CD4-positive, alpha-beta T cell treated with Interleukin-4 for 4 hours (primary cell): Measurements from ENCODE around the gene SPRTN.

Experiments
- DNase-seq: peaks from one replicate; pipeline ENCODE4 v3.0.0-alpha.2; 2020

SPRTN gene

GRCh38 chr1:231383159-231383860, 45.2 kb downstream of the SPRTN start:
- DNase-seq, result no peak

DNA sequence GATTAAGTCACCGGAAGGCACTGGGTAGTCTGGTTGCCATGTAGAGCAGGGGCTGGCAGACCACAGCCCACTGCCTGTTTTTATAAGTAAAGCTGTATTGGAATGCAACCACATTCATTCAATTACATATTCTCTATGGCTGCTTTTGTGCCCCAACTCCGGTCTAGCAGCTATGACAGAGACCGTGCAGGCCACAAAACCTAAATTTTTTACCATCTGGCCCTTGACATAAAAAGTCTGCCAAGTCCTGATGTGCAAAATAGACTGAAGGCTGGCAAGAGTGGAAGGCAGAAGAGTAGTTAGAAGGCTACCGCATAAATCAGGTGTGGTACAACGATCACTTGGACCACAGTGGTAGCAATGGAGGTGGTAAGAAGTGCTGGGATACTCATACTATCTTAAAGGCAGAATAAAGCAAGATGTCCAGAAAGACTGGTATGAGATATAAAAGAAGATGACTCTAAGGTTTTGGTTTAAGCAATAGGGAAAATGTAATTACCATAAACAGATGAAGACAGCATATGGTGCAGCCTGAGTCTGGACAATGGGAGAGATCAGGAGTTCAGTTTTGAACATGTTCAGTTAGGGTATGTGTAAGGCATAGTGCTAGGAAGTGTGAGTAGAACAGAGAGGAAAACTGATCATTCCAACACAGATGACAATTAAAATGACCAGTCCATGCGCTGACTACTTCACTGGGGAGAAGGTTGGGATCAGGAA, 46.8 kb downstream of the SPRTN start:
- DNase-seq, result no peak

DNA sequence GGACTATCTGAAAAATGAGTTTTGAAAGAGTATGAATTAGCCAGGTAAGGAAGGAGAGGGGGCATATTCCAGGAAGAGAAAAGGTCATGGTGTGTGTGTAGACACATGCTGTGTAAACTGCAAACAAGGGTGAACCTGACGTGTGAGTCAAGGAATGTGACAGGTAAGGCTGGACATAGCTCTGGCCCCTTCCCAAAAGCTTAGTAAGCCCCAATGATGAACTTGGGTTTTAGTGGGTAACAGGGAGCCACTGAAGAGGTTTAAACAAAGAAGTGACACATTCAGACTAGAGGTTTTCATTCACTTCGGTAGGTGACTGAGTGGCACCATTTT, 47.3 kb downstream of the SPRTN start:
- no peak for DNase-seq

GRCh38 chr1:231386466-231386865, 48.4 kb downstream of the SPRTN start:
- DNase-seq, result no peak

GRCh38 chr1:231387770-231388669, 49.9 kb downstream of the SPRTN start:
- no peak for DNase-seq

DNA sequence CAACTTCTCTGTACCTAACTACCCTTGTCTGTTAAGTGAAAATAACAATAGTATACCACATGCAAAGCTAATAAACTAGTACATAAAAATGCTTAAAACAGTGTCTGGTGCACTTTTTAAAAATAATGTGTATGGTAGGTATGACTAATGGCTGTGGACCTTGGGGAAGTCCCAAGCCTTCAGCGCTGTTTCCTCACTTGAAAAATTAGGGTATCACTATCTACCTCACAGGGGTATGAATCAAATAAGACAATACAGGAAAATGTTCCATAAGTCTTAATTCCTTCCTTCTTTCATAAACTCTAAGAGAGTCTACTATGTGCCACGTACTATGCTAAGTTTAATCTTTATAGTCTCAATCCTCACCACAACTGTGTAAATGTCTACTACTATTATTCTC, 52.0 kb downstream of the SPRTN start:
- DNase-seq, result peak; percentile 10

DNA sequence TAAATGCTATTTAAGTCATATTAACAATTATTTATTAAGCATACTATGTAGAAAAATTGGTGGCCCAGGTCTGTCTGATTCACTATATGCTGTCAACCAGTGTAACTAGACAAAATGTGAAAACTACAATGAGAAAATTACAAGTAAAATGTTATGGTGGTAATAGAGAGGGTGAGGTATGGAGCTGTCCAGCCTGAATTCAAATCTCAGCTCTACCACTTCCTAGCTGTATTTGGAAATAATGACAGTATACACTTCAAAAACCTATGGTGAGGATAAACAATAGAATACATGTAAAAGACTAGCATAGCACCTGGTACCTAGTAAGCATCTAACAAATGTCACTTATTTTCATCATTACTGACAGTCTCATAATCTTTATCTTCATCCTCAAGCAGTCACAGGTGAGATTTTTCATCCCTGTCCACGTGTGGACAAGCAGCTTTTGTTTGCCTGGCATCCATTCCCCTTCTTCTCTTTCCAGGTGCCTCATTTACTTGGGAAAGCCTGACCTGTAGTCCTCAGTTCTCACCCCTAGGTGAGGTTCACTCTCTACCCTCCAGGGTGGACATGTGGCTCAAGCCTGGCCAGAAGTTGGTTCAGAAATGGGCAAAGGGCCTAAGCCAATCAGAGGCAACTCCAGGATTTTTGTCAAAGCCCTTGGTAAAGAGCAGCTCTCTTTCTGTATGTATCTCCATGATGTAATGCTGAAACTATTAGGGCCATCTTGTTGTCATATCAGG, 54.5 kb downstream of the SPRTN start:
- DNase-seq, result no peak

- DNase-seq, result no peak
Observed at GRCh38 chr1:231393668-231394067, 55.6 kb downstream of the SPRTN start.

GRCh38 chr1:231395076-231395997, 57.2 kb downstream of the SPRTN start:
- no peak for DNase-seq

GRCh38 chr1:231395998-231396390, 57.9 kb downstream of the SPRTN start:
- DNase-seq, result no peak

DNA sequence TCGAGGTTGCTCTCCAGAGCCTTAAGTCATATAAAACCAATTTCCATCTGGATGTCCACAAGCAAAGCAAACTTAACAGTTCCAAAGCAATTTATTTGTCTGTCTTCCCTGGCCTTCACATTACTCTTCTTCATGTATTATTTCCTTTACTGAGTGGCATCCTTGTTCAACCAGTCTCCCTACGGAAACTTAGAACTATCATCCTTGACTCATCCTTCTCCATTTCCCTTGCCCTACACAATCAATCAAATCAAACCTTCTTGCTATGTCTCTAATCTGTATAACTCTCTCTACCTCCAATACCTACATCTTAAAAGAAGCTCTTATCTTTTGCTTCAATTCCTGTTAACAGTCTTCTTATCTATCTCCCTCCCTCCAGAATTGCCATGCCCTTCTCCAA, 58.5 kb downstream of the SPRTN start:
- DNase-seq, result no peak

- DNase-seq, result no peak
Observed at GRCh38 chr1:231397886-231398671, 60.0 kb downstream of the SPRTN start.

- DNase-seq, result no peak
Observed at GRCh38 chr1:231401478-231401877, 63.4 kb downstream of the SPRTN start.

GRCh38 chr1:231404318-231404717, 66.2 kb downstream of the SPRTN start:
- no peak for DNase-seq
